HepG2 (cell line): ENCODE measurements around the gene GALNT10. TPM values are rescaled to one million over a fixed set of nuclear protein-coding genes. Genes with fewer than 3 reads are reported as not detected.

Experiments used
- ATAD3A ChIP-seq: sonication (generic); formaldehyde crosslinking; IDR thresholded peaks from 2 replicates; pipeline ENCODE4 v1.4.0; 2020; ENCODE audit warnings: missing genetic modification reagents
- CBX1 ChIP-seq: IDR thresholded peaks from one replicate; pipeline ENCODE4 v1.6.1; 2016; ENCODE audit warnings: antibody characterized with exemption, low read depth
- CCDC6 ChIP-seq: sonication (generic); formaldehyde crosslinking; IDR thresholded peaks from 2 replicates; pipeline ENCODE4 v1.8.1; 2022; ENCODE audit warnings: mild to moderate bottlenecking, missing genetic modification reagents, moderate library complexity
- CHCHD3 ChIP-seq: sonication (generic); formaldehyde crosslinking; IDR thresholded peaks from 2 replicates; pipeline ENCODE4 v1.8.0; 2022; ENCODE audit warnings: mild to moderate bottlenecking, missing genetic modification reagents, moderate library complexity
- EEA1 ChIP-seq: sonication (generic); formaldehyde crosslinking; IDR thresholded peaks from 2 replicates; pipeline ENCODE4 v1.5.1; 2020; ENCODE audit warnings: mild to moderate bottlenecking, missing genetic modification reagents, borderline replicate concordance
- JUND ChIP-seq: sonication (generic); formaldehyde crosslinking; IDR thresholded peaks from 2 replicates; pipeline ENCODE4 v1.8.0; 2022; ENCODE audit warnings: mild to moderate bottlenecking, missing genetic modification reagents
- MIER3 ChIP-seq: IDR thresholded peaks from 2 replicates; pipeline ENCODE4 v1.6.1; 2016; ENCODE audit warnings: missing compliant biosample characterization, borderline replicate concordance
- NR2F1 ChIP-seq, 2 experiments: fragments of 450-650 bp in 1 of 2; formaldehyde crosslinking in 1 of 2; IDR thresholded peaks; 2 replicates each; pipeline versions ENCODE4 v1.5.0 to v1.6.1; 2016 to 2020; ENCODE audit warnings: mild to moderate bottlenecking in 1 of 2, missing compliant biosample characterization in 1 of 2, missing genetic modification reagents in 1 of 2, moderate library complexity in 1 of 2
- PCBP1 ChIP-seq: fragments of 200-400 bp; formaldehyde crosslinking; IDR thresholded peaks from 2 replicates; pipeline ENCODE4 v1.6.1; 2017; ENCODE audit warnings: mild to moderate bottlenecking, low read depth, low read length, borderline replicate concordance
- RFX5 ChIP-seq: IDR thresholded peaks from 2 replicates; pipeline ENCODE4 v1.6.1; 2011; ENCODE audit warnings: low read depth, low read length, improper control_type of control experiment
- SP4 ChIP-seq: sonication (generic); formaldehyde crosslinking; IDR thresholded peaks from 2 replicates; pipeline ENCODE4 v1.8.1; 2023; ENCODE audit warnings: mild to moderate bottlenecking, missing genetic modification reagents
- SRSF1 ChIP-seq: fragments of 200-400 bp; formaldehyde crosslinking; optimal IDR thresholded peaks from 2 replicates; pipeline ENCODE3; 2017; ENCODE audit warnings: mild to moderate bottlenecking, low read depth, low read length, moderate library complexity
- TAF1 ChIP-seq: sonication (generic); formaldehyde crosslinking; IDR thresholded peaks from 2 replicates; pipeline ENCODE4 v1.4.0; 2020; ENCODE audit warnings: missing genetic modification reagents
- TBX2 ChIP-seq: sonication (generic); formaldehyde crosslinking; IDR thresholded peaks from 2 replicates; pipeline ENCODE4 v1.5.0; 2020; ENCODE audit warnings: missing genetic modification reagents, mild to moderate bottlenecking, borderline replicate concordance
- ZBTB7A ChIP-seq: sonication (generic); formaldehyde crosslinking; IDR thresholded peaks from 2 replicates; pipeline ENCODE4 v1.8.0; 2022; ENCODE audit warnings: mild to moderate bottlenecking, missing genetic modification reagents
- ZNF234 ChIP-seq: sonication (generic); formaldehyde crosslinking; conservative IDR thresholded peaks from 2 replicates; pipeline ENCODE4 v1.5.1; 2020; ENCODE audit warnings: mild to moderate bottlenecking, missing genetic modification reagents
- ZNF256 ChIP-seq: sonication (generic); formaldehyde crosslinking; conservative IDR thresholded peaks from 2 replicates; pipeline ENCODE4 v1.4.0; 2020; ENCODE audit warnings: missing genetic modification reagents
- ZNF468 ChIP-seq: sonication (generic); formaldehyde crosslinking; IDR thresholded peaks from 2 replicates; pipeline ENCODE4 v1.8.0; 2022; ENCODE audit warnings: mild to moderate bottlenecking, moderate library complexity, missing genetic modification reagents
- ZNF737 ChIP-seq: sonication (generic); formaldehyde crosslinking; IDR thresholded peaks from 2 replicates; pipeline ENCODE4 v1.5.0; 2020; ENCODE audit warnings: missing genetic modification reagents, mild to moderate bottlenecking, borderline replicate concordance
- polyA plus RNA-seq, 8 experiments: library from polyadenylated mRNA; depleted of rRNA in 3 of 8; stranded (reverse) in 7 of 8; unstranded in 1 of 8; fragments of >200 nt; fragmentation: Illumina TruSeq in 4 of 8; extraction: Trizol in 4 of 8; gene quantifications; 2 replicates each; pipeline versions ENCODE4 v1.2.1 to v1.2.3, GENCODE V29; 2011 to 2016; ENCODE audit warnings: low read depth in 4 of 8, missing spikeins in 1 of 8, mixed read lengths in 1 of 8; ENCODE audit not compliant: insufficient read depth in 1 of 8
- total RNA-seq, 5 experiments: library from RNA; depleted of rRNA; stranded (reverse); fragments of >200 nt; fragmentation: Illumina TruSeq; extraction: Trizol; gene quantifications; 2 replicates each; pipeline ENCODE4 v1.2.3, GENCODE V29; 2016; ENCODE audit warnings: low read depth in 1 of 5
- TF ChIP-seq, protein P1 (sequence below): IDR thresholded peaks from 2 replicates; pipeline ENCODE4 v1.6.1; 2016
- TF ChIP-seq, protein P2 (sequence below): sonication (generic); formaldehyde crosslinking; IDR thresholded peaks from 2 replicates; pipeline ENCODE4 v1.8.1; 2023; ENCODE audit warnings: mild to moderate bottlenecking, moderate library complexity, missing genetic modification reagents
- TF ChIP-seq, protein P3 (sequence below): sonication (generic); formaldehyde crosslinking; IDR thresholded peaks from 2 replicates; pipeline ENCODE4 v1.5.0; 2020; ENCODE audit warnings: missing genetic modification reagents, mild to moderate bottlenecking, borderline replicate concordance
- TF ChIP-seq, protein P4 (sequence below): IDR thresholded peaks from 2 replicates; pipeline ENCODE4 v1.6.1; 2016; ENCODE audit warnings: mild to moderate bottlenecking
- TF ChIP-seq, protein P5 (sequence below): sonication (generic); formaldehyde crosslinking; IDR thresholded peaks from 2 replicates; pipeline ENCODE4 v1.5.0; 2020; ENCODE audit warnings: missing genetic modification reagents, mild to moderate bottlenecking, borderline replicate concordance

GALNT10 gene
- total and polyA plus RNA-seq, 2 of the 13 experiments (the other 11 are each of a cell fraction or from before 2014, with no cell fraction given): 8.1 to 11.2 TPM

DNA sequence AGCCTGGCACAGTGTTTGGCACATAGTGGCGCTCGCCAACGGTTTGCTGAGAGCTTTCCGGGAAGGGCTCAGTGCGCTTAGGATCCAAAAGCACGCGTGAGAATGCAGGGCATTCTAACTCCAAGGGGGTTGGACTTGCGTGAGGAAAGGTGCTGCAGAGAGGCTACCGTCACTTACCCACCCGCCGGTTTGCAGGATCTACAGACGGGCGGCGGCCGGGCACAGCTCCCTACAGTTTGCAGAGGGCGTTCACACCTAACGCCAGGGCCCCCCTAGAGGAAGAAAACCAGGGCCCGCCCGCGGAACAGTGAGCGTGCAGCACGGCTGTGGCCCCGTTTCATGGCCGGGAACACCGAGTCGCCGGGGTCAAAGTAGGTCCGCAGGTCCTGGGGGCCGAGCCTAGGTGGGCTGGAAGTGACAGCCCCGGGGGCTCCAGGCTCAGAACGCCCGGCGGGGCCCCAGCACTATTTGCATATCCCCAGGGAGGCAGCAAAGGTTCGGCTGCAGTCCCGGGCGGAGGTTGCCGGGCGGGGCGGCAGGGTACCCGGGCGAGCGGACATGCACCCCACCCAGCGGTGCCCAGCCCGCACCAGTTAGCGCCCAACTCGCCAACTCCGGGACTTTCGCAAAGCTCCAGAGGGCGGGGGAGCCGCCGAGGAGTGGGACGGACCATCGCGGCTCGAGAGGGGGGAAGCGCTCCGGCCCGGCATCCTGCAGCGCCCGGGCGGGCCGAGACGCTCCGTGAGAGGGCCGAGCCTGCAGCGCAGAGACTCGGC lies 526 bp upstream of the GALNT10 start (continued):
- TF ChIP-seq, protein P1, sequence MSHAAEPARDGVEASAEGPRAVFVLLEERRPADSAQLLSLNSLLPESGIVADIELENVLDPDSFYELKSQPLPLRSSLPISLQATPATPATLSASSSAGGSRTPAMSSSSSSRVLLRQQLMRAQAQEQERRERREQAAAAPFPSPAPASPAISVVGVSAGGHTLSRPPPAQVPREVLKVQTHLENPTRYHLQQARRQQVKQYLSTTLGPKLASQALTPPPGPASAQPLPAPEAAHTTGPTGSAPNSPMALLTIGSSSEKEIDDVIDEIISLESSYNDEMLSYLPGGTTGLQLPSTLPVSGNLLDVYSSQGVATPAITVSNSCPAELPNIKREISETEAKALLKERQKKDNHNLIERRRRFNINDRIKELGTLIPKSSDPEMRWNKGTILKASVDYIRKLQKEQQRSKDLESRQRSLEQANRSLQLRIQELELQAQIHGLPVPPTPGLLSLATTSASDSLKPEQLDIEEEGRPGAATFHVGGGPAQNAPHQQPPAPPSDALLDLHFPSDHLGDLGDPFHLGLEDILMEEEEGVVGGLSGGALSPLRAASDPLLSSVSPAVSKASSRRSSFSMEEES: no peak
- peak; percentile 61; the same call in 1 of the 2 replicates for TF ChIP-seq TBX2
- TF ChIP-seq, protein P2, sequence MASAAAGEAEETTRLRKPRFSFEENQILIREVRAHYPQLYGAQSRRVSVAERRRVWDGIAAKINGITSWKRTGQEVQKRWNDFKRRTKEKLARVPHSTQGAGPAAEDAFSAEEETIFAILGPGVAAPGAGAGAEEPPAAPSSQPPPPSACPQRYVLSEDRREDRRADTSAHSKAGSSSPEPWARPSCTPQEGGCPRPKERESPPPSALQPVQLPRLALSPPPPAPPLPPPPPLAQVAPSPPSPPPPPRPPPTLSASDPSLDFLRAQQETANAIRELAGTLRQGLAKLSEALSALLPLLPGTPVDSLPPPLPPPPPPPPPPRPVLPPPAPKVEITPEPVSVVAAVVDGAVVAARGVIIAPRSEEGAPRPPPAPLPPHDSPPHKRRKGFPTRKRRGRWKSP (CRISPR knock-in tag): peak; percentile 50; the same call in 1 of the 2 replicates
- TF ChIP-seq ZBTB7A (CRISPR knock-in tag): no peak
- TF ChIP-seq PCBP1: peak; percentile 87; the same call in 1 of the 2 replicates
- no peak for TF ChIP-seq CHCHD3
- TF ChIP-seq, protein P3, sequence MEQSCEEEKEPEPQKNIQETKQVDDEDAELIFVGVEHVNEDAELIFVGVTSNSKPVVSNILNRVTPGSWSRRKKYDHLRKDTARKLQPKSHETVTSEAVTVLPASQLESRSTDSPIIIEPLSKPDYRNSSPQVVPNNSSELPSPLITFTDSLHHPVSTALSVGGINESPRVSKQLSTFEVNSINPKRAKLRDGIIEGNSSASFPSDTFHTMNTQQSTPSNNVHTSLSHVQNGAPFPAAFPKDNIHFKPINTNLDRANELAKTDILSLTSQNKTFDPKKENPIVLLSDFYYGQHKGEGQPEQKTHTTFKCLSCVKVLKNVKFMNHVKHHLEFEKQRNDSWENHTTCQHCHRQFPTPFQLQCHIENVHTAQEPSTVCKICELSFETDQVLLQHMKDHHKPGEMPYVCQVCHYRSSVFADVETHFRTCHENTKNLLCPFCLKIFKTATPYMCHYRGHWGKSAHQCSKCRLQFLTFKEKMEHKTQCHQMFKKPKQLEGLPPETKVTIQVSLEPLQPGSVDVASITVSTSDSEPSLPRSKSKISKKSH: no peak
- TF ChIP-seq RFX5: no peak
- no peak; the same call in 1 of the 2 replicates for TF ChIP-seq TAF1
- 0 out of 2 replicates have a peak, but pooled peaks have one; percentile 64 for TF ChIP-seq ZNF737 (CRISPR knock-in tag)
- TF ChIP-seq, protein P4, sequence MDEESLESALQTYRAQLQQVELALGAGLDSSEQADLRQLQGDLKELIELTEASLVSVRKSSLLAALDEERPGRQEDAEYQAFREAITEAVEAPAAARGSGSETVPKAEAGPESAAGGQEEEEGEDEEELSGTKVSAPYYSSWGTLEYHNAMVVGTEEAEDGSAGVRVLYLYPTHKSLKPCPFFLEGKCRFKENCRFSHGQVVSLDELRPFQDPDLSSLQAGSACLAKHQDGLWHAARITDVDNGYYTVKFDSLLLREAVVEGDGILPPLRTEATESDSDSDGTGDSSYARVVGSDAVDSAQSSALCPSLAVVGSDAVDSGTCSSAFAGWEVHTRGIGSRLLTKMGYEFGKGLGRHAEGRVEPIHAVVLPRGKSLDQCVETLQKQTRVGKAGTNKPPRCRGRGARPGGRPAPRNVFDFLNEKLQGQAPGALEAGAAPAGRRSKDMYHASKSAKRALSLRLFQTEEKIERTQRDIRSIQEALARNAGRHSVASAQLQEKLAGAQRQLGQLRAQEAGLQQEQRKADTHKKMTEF (CRISPR knock-in tag): peak; percentile 68; the same call in 1 of the 2 replicates
- TF ChIP-seq CCDC6 (CRISPR knock-in tag): no peak
- TF ChIP-seq SP4 (CRISPR knock-in tag): no peak
- TF ChIP-seq ZNF234 (CRISPR knock-in tag): no peak
- TF ChIP-seq MIER3: no peak; the same call in 1 of the 2 replicates
- TF ChIP-seq ZNF468 (CRISPR knock-in tag): no peak
- no peak for TF ChIP-seq NR2F1 (CRISPR knock-in tag; IDR thresholded peaks at IDR 0.05)
- TF ChIP-seq CBX1: no peak
- no peak for TF ChIP-seq ATAD3A (CRISPR knock-in tag)
- no peak for TF ChIP-seq JUND (CRISPR knock-in tag)
- TF ChIP-seq SRSF1: peak; percentile 42
- no peak for TF ChIP-seq EEA1 (CRISPR knock-in tag)
- no peak for TF ChIP-seq ZNF256 (CRISPR knock-in tag)
- TF ChIP-seq, protein P5, sequence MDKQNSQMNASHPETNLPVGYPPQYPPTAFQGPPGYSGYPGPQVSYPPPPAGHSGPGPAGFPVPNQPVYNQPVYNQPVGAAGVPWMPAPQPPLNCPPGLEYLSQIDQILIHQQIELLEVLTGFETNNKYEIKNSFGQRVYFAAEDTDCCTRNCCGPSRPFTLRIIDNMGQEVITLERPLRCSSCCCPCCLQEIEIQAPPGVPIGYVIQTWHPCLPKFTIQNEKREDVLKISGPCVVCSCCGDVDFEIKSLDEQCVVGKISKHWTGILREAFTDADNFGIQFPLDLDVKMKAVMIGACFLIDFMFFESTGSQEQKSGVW (CRISPR knock-in tag): no peak
